Mesodermal cell (in vitro differentiated cells): ENCODE data around the gene COG8.

Source experiments
- H3K27ac ChIP-seq: 2 replicates; pipeline ENCODE4 v1.7.0; 2013; ENCODE audit warnings: mild to moderate bottlenecking, low read depth, low read length, moderate library complexity; ENCODE audit not compliant: severe bottlenecking
- H3K36me3 ChIP-seq: 2 replicates; pipeline ENCODE4 v1.7.1; 2013; ENCODE audit warnings: mild to moderate bottlenecking, low read length, moderate library complexity; ENCODE audit not compliant: control insufficient read depth, insufficient read depth
- H3K4me1 ChIP-seq: one replicate; pipeline ENCODE4 v1.7.1; 2013; ENCODE audit warnings: mild to moderate bottlenecking, low read length; ENCODE audit not compliant: insufficient read depth, control insufficient read depth, poor library complexity, severe bottlenecking
- H3K4me3 ChIP-seq: 2 replicates; pipeline ENCODE4 v1.7.0; 2013; ENCODE audit warnings: low read length, control low read depth, mild to moderate bottlenecking; ENCODE audit not compliant: insufficient read depth, poor library complexity, severe bottlenecking; ENCODE audit errors: extremely low read depth
- H3K9me3 ChIP-seq: 2 replicates; pipeline ENCODE4 v1.7.1; 2013; ENCODE audit warnings: mild to moderate bottlenecking, low read length, moderate library complexity; ENCODE audit not compliant: control insufficient read depth
- WGBS, 2 experiments: methylation state at CpG; one replicate each; pipeline ENCODE4 v1.1.5; 2013; ENCODE audit warnings: missing lambda C conversion rate in 2 of 2; ENCODE audit not compliant: insufficient coverage in 2 of 2; 5-methylcytosine and 5-hydroxymethylcytosine counted together

Gene COG8

DNA sequence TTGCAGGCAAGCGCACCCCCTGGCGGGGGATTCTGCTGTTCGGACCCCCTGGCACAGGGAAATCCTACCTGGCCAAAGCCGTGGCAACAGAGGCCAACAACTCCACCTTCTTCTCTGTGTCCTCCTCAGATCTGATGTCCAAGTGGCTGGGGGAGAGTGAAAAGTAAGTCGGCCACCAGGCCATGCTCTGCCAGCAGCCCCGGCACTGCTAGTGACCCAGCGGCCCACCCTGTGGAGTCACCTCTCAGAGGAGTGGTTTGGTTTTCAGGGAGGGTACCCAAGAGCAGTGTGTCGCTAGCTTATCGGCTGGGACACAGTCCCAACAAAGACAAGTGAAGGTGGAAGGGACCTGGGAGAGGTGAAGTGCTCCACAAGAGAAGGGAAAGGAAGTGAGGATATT, 20.0 kb downstream of the COG8 start:
- no peak overlapping the region for H3K4me3 ChIP-seq
- no peak overlapping the region for H3K27ac ChIP-seq
- H3K9me3 ChIP-seq = no peaks in the 10 kb centered on the region
- 96 to 99% methylated on average over 8 to 9 of the region's 9 CpGs for WGBS, 2 experiments
- peaks cover 92% of the 10 kb centered on the region for H3K36me3 ChIP-seq
- peaks cover 4% of the 10 kb centered on the region for H3K4me1 ChIP-seq

GRCh38 chr16:69318911-69319289, 20.5 kb downstream of the COG8 start:
- 98% methylated on average over 10 of the region's 10 CpGs for WGBS, 2 experiments
- Histone ChIP-seq H3K27ac (no peak overlapping the region), H3K36me3 (peaks cover 92% of the 10 kb centered on the region), H3K4me3 (no peak overlapping the region), H3K9me3 (no peaks in the 10 kb centered on the region), H3K4me1 (no peaks in the 10 kb centered on the region)

DNA sequence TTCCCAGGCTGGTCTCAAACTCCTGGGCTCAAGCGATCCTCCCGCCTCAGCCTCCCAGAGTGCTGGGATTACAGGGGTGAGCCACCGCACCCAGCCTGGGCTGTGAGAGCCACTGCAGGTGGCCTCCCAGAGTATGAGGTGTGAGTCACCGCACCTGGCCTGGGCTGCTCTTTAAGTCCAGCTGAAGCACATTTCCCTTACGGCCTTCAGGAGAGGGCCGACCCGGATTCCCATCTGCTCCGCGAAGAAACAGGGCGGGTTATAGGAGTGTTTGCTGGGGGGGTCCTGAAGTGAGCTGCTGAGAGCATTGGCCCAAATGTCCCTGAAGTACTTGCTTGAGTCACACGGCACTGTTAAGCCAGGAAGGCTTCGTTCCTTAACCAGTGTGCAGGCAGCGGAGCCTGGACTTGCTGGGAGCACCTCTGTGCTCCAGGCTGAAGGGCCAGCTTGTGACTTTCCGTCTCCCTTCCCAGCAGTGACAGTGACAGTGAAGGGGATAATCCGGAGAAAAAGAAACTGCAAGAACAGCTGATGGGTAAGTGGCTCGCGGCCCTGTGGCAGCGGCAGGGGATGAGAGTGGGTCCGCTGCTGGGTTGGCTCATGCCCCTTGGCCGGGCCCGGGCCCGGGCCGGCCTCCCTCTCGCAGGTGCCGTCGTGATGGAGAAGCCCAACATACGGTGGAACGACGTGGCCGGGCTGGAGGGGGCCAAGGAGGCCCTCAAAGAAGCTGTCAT, 21.0 kb downstream of the COG8 start:
- WGBS, 2 experiments = 91 to 96% methylated on average over 29 to 30 of the region's 30 CpGs
- H3K9me3 ChIP-seq = no peaks in the 10 kb centered on the region
- no peak overlapping the region for H3K4me3 ChIP-seq
- no peaks in the 10 kb centered on the region for H3K4me1 ChIP-seq
- H3K36me3 ChIP-seq = peaks cover 91% of the 10 kb centered on the region
- no peak overlapping the region for H3K27ac ChIP-seq

DNA sequence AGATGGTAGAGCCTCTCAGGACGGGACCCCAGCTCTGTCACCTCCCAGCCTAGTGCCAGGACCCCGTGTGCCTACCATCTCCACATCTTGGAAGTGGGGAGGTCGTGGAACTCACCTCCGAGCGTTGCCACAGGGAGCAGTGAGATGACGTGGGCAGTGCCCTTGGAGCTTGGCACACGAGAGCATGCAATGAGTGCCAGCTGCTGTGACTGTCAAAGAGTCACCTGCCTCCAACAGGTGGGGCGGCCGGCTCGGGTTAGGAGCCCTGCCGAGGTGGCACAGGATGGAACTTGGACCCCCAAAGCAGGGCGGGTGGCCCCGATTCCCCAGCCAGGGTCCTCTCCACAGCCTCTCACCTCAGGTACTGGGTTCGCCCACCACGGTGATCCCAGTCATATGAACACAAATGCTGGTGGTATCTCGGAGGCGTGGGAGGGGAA, 22.7 kb downstream of the COG8 start:
- Histone ChIP-seq H3K27ac (no peak overlapping the region), H3K9me3 (no peaks in the 10 kb centered on the region), H3K36me3 (peaks cover 73% of the 10 kb centered on the region), H3K4me1 (no peaks in the 10 kb centered on the region), H3K4me3 (no peak overlapping the region)
- WGBS, 2 experiments = 96 to 98% methylated on average over 15 to 17 of the region's 17 CpGs

GRCh38 chr16:69315486-69316311, 23.7 kb downstream of the COG8 start:
- Histone ChIP-seq H3K36me3 (peaks cover 64% of the 10 kb centered on the region), H3K4me3 (no peak overlapping the region), H3K9me3 (no peaks in the 10 kb centered on the region), H3K27ac (no peak overlapping the region), H3K4me1 (no peaks in the 10 kb centered on the region)
- WGBS, 2 experiments = 96 to 97% methylated on average over 28 to 30 of the region's 30 CpGs

GRCh38 chr16:69314534-69314933, 24.8 kb downstream of the COG8 start:
- Histone ChIP-seq H3K4me3 (no peak overlapping the region), H3K36me3 (peaks cover 52% of the 10 kb centered on the region), H3K27ac (no peak overlapping the region), H3K4me1 (no peaks in the 10 kb centered on the region), H3K9me3 (no peaks in the 10 kb centered on the region)
- 93% methylated on average over 10 to 11 of the region's 11 CpGs for WGBS, 2 experiments

DNA sequence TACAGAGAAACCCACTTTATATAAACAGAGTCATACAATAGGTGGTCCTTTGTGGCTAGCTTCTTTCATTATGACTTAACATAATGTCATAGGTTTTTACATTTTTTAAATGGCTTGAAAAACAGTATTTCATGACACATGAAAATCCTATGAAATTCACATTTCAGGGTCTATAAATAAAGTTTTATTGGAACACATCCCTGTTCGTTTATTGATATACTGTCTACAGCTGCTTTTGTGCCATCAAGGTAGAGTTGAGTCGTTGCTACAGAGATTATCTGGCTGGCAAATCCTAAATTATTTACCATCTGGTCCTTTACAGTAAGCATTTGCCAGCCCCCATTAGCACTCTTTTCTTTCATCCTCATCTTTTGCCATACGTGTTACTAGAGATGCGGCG, 25.9 kb downstream of the COG8 start:
- 96 to 100% methylated on average over 2 to 5 of the region's 5 CpGs for WGBS, 2 experiments
- Histone ChIP-seq H3K36me3 (peaks cover 42% of the 10 kb centered on the region), H3K27ac (no peak overlapping the region), H3K4me1 (no peaks in the 10 kb centered on the region), H3K4me3 (no peak overlapping the region), H3K9me3 (no peaks in the 10 kb centered on the region)

GRCh38 chr16:69311533-69312387, 27.6 kb downstream of the COG8 start:
- WGBS, 2 experiments = 3% methylated on average over 55 to 57 of the region's 59 CpGs
- H3K27ac ChIP-seq = peak overlapping the region; percentile 55
- H3K36me3 ChIP-seq = peaks cover 31% of the 10 kb centered on the region
- H3K4me1 ChIP-seq = no peaks in the 10 kb centered on the region
- H3K9me3 ChIP-seq = no peaks in the 10 kb centered on the region
- H3K4me3 ChIP-seq = peak overlapping the region; percentile 78

DNA sequence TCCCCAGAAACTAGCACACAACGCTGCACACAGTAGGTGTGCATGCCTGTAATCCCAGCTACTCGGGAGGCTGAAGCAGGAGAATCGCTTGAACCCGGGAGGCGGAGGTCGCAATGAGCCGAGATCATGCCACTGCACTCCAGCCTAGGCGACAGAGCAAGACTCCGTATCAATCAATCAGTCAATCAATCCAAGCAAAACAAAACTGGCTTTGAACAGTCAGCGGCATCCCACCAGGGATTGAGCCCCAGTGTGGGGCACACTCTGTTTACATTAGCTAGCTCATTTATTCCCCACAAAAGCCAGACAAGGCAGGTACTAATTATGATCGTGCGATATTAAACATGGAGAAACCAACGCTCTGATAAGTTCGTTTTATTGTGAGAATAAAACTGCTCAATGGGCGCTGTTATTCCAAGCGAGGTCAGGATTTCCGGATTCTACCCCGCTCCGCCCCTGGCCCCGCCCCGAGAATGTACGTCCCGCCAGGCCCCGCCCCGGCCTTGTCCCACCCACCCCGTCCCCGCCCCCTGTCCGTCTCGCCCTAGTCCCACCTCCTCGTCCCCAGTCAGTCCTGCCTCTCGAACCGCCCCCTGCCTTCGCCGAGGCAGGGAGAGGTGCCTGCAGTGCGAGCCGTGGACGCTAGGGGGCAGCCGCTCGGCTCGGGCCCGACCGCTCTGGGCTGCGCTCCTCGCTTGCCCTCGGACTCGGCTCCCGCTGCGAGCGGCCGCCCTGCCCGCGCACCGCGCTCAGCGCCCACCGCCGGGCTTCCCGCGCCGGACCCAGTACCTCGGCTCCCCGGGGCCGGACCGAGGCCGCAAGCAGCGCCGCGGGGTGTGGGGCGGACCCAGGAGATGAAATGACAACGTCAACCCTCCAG, 28.5 kb downstream of the COG8 start, which contains the start of gene VPS4A:
TSS of gene VPS4A (plus strand) at position 698 of the 880 bp plus-strand sequence. CDS start at position 860, 162 bp downstream.
- Histone ChIP-seq H3K4me1 (no peaks in the 10 kb centered on the region), H3K27ac (peak within 1 kb of the TSS; percentile 55), H3K36me3 (peaks cover 23% of the 10 kb centered on the region), H3K9me3 (no peaks in the 10 kb centered on the region), H3K4me3 (peak within 1 kb of the TSS; percentile 78)
- WGBS, 2 experiments = 8 to 18% methylated on average over 39 to 52 of the region's 70 CpGs
